ENCODE measurements around the gene TRAPPC1.

The TRAPPC1 gene

GRCh38 chr17:7951143-7951792, 19.5 kb upstream of the TRAPPC1 start:
- no peak for DNase-seq (ENCODE audit: low read depth in 2 of 2)
- no peak for TF ChIP-seq CTCF (IDR thresholded peaks at IDR 0.05; ENCODE audit: low read depth, low read length)
- H3K4me3 ChIP-seq (replicated peaks in 1 of 2; ENCODE audit: low read depth in 2 of 2, low read length in 2 of 2), result no peak overlapping the region

GRCh38 chr17:7950578-7950977, 18.8 kb upstream of the TRAPPC1 start:
- TF ChIP-seq CTCF (IDR thresholded peaks at IDR 0.05; ENCODE audit: low read depth, low read length), result no peak
- DNase-seq (ENCODE audit: low read depth in 2 of 2), result no peak
- H3K4me3 ChIP-seq (replicated peaks in 1 of 2; ENCODE audit: low read depth in 2 of 2, low read length in 2 of 2), result no peak overlapping the region

- peak; percentile 23 to 55 for DNase-seq (ENCODE audit: low read depth in 2 of 2)
- no peak for TF ChIP-seq CTCF (IDR thresholded peaks at IDR 0.05; ENCODE audit: low read depth, low read length)
- H3K4me3 ChIP-seq (replicated peaks in 1 of 2; ENCODE audit: low read depth in 2 of 2, low read length in 2 of 2), result no peak overlapping the region
Measured at GRCh38 chr17:7947651-7948050, 15.9 kb upstream of the TRAPPC1 start.

GRCh38 chr17:7946441-7946840, 14.7 kb upstream of the TRAPPC1 start:
- no peak for TF ChIP-seq CTCF (IDR thresholded peaks at IDR 0.05; ENCODE audit: low read depth, low read length)
- no peak overlapping the region for H3K4me3 ChIP-seq (replicated peaks in 1 of 2; ENCODE audit: low read depth in 2 of 2, low read length in 2 of 2)
- DNase-seq (ENCODE audit: low read depth in 2 of 2), result no peak

- no peak for TF ChIP-seq CTCF (IDR thresholded peaks at IDR 0.05; ENCODE audit: low read depth, low read length)
- no peak for DNase-seq (ENCODE audit: low read depth in 2 of 2)
- no peak overlapping the region for H3K4me3 ChIP-seq (replicated peaks in 1 of 2; ENCODE audit: low read depth in 2 of 2, low read length in 2 of 2)
Measured at GRCh38 chr17:7945651-7946050, 13.9 kb upstream of the TRAPPC1 start.

GRCh38 chr17:7944326-7944725, 12.6 kb upstream of the TRAPPC1 start:
- no peak overlapping the region for H3K4me3 ChIP-seq (replicated peaks in 1 of 2; ENCODE audit: low read depth in 2 of 2, low read length in 2 of 2)
- no peak for TF ChIP-seq CTCF (IDR thresholded peaks at IDR 0.05; ENCODE audit: low read depth, low read length)
- DNase-seq (ENCODE audit: low read depth in 2 of 2), result no peak

- no peak for DNase-seq (ENCODE audit: low read depth in 2 of 2)
- TF ChIP-seq CTCF (IDR thresholded peaks at IDR 0.05; ENCODE audit: low read depth, low read length), result no peak
- H3K4me3 ChIP-seq (replicated peaks in 1 of 2; ENCODE audit: low read depth in 2 of 2, low read length in 2 of 2), result no peak overlapping the region
Measured at GRCh38 chr17:7943291-7943690, 11.5 kb upstream of the TRAPPC1 start.
